Activated gamma-delta T cell treated with anti-CD3 and anti-CD28 coated beads, Interleukin-2, amount 50 U/mL, for 16 hours (primary cell): ENCODE results near the gene SYNE2.
"Not testable (repeated sequence)": the region's sequence is repeated elsewhere in the genome, so short reads cannot be mapped to it uniquely, and the experiment has no call there.

Experiments used
- DNase-seq: peaks from one replicate; pipeline ENCODE4 v3.0.0-alpha.2; 2020; ENCODE audit warnings: low read depth

SYNE2 gene

DNA sequence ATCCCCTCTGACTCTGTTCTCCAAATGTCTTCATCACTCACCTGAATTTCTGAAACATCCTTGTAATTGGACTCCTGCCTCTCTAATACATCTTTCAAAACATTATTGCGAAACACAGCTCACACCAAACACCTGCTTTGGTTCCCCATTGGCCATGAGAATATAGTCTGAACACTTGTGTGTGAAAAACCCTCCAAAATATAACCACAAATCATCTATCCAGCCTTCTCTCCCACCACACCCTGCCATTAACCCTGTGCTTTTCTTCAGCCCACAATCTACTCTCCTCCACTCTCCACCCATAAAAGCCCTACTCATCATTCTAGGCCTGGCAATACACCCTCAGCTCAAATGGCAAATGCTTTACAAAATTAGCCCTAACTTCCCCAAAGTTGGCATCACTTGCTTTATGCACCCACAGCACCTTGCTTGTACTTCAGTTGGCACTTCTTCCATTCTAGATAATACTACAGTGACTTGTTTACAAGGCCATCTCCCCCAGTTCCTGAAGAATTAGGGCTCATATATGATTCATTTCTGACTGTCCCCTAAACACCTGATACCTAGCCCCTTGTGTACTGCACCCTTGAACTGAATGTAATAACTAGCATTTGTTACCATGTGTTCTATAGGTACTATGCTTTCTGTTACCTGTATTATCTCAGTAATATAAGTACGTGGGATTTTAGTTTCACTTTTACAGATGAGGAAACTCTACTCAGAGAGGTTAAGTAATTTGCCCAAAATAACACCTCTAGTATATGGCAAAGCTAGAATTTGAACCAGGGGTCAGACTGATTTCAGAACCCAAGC is 17.3 kb downstream of the SYNE2 start:
- DNase-seq, result not testable (repeated sequence)

DNA sequence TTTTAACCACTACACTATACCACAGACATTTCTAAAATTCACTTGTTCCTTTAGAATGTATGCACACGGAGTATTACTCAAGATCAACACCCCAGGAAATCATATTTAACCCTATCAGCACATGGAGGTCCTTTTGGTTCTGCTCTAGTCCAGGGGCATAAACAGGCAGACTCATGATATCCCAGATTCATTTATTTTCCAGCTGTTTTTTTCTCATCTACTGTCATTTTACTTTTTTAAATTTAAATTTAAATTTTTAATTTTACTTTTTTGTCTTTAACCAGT is 17.9 kb downstream of the SYNE2 start:
- DNase-seq, result not testable (repeated sequence)

DNA sequence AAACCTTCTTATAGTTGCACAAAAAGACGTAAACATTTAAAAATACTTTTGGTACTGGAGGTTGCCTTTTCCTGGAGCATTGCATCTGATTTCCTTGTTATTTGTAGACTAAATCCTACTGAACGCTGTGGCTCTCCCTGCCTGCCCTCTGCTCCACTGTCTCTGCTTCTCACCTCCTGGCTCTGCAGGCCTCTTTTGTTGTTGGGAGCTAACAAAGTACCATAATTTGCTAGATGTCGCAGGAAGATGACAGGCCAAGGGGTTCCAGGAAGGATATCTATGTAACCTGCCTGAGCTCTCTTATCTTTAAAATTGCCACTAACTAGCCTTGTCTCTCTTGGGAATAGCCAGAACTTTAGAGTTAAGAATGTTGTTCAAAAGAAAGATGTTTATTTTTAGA is 21.4 kb downstream of the SYNE2 start:
- DNase-seq, result no peak

DNA sequence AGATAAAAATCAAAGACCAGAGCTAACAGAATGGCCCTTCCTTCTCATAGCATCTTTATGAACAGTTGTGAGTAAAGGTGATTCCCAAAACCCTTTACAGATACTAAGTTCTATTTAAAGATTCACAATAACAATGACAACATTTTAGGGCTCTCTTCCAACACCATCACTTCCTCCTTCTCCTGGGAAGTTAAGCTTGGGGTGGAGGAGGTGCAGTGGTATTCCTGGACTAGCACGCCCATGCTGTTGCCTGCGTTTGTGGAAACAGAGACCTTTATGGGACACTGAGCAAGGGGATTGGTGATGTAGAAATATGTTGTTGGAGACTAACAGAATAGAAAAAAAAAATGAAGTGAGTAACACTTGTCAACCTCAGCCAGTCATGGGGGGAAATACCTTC is 22.5 kb downstream of the SYNE2 start:
- DNase-seq, result no peak

DNA sequence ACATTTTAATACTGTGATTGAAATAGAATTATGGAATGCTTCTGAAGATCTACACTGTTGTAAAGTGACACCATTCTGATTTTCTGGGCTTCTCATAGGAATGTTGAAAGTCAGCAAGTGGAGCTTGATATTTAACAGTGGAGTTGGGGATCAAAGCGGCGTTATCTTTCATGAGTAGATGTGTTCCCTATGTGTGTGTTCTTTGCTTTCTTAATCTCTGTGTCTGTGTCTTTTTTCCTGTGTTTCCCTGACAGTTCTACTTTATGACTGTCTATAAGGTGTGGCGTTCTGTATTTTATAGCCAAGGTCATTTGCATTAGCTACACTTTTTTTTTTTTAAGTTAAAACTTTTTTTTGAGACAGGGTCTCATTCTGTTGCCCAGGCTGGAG is 24.7 kb downstream of the SYNE2 start:
- DNase-seq, result no peak

DNA sequence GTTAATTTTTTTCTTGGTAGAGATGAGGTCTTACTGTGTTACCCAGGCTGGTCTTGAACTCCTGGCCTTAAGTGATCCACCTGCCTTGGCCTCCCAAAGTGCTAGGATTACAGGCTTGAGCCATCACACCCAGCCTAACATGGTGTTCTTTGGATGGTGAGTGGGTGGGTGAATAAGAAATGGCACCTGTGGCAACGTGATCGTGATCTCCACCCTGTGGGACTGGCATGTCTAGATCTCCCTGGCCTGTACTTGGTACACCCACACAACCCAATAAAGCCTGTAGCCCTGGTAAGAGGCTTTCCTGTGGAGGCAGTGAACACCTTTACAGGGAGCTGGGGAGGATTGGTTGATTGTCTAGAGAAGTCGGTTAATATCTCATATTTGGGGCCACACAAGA is 25.2 kb downstream of the SYNE2 start:
- DNase-seq, result no peak

DNA sequence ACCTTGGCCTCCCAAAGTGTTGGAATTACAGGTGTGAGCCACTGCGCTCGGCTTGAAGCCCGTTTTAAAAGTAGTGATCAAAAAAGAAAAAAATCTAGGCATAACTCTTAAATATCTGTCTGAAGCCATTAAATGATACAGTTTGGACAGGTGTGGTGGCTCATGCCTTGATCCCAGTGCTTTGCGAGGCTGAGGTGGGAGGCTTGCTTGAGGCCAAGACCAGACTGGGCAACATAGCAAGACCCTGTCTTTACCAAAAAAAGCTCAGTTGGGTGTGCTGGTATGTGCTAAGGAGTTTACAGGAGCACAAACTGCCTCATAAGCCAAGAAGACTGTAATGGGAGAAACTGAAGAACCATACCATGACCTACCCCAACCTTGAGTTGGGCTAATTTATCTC is 26.0 kb downstream of the SYNE2 start:
- no peak for DNase-seq

DNA sequence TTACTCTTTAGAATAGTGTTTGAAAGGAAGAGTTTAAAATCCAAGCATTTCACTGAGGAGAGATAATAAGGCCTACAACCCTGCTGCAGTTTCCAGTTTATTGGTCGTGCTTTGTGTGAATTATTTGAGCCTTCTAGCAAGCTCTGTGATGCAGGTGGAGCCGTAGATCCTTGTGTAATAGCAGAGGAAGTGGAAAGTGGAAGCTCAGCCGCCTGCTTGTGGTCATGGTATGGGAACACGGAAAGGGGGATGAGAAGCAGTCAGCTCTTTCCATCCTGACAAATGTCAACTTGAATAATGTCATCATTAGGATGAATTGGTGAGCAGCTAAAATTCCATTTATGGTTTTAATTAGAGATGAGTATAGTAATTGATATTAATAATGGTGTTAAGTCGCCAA is 29.1 kb downstream of the SYNE2 start:
- DNase-seq, result no peak

DNA sequence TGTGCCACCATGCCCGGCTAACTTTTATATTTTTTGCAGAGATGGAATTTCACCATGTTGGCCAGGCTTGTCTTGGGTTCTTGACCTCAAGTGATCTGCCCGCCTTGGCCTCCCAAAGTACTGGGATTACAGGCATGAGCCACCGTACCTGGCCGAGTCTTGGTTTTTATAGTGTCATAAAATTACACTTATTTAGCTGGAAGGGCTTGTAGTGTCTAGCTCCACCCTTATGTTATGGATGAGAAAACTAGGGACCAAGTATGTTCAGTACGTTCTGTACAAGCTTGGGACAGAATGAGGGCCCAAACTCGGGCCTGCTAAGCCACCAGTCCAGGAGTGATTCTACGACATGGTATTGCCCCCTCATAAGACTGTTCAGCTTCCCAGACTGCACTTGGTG is 35.1 kb downstream of the SYNE2 start:
- no peak for DNase-seq

DNA sequence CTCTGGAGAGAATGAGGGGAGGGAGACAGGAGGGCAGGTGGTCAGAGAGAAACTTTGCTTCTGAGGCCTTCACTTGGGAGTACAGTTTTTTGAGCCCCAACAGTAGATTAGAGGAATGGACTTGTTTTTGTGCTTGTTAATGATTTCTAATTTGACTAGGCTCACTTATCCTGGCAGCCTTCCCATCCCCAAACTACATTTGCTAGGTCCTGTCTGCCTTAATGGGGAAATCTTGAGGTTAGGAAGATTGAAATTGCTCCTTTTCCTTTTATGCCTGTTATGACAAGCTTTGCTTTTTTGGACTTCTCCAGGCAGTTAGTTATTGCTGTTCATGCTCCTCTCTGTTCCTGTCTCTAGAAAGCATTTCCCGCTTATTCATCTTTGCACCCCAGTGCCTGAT is 37.7 kb downstream of the SYNE2 start:
- no peak for DNase-seq

DNA sequence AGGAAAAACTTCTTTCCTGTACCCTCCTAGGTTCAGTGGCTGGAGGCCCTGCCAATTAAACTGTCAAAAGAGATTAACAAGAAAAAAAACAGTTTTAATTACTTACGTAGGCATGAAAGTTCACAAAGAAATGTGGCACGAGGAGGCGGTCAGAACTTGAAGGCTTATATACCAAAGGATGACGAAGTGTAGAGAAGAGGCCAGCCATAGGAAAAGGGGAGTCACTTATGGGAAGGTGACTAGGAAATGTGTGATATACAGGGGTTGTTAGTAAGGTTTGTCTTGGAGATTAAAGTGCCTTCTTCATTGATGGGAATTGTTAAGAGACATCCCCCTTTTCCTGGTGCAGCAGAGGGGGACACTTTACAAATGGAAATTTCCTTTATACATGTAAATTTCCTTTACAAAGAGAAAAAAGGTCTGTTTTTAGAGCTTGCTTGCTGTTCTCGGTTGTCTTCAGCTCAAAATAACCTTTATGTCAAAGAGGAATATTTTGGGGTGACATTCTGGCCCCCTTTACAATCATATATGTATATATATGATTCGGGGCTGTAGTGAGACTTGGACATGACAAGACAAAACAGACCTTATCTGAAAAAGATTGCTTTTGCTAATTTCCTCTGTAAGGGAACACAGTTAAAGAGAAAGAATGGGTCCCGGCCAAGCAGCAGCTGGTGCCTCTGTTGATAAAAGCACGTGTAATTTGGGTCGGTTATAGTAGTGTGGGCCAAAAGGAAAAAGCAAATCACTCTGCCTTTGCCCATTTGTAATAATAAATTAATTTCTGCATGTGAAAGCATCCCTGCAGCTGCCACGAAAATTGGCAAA is 38.6 kb downstream of the SYNE2 start:
- DNase-seq, result no peak

DNA sequence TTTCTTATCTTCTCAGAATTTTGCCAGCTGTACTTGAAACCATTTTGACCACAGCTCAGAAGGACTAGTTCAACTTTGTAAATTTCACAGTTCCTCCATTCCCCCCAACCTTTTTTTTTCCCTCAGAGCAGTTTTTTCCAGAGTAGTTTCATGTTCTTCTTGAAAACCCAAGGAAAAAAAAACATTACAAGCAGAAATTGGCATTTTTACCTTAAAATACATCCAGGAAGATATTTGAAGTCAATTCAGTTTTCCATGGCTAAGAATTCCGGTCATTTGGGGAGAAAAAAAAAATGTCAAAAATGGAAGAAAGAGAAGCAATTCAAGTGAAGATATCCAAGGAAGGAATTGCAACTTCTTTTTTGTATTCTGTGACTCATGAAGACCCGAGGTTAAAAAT is 39.5 kb downstream of the SYNE2 start:
- no peak for DNase-seq

DNA sequence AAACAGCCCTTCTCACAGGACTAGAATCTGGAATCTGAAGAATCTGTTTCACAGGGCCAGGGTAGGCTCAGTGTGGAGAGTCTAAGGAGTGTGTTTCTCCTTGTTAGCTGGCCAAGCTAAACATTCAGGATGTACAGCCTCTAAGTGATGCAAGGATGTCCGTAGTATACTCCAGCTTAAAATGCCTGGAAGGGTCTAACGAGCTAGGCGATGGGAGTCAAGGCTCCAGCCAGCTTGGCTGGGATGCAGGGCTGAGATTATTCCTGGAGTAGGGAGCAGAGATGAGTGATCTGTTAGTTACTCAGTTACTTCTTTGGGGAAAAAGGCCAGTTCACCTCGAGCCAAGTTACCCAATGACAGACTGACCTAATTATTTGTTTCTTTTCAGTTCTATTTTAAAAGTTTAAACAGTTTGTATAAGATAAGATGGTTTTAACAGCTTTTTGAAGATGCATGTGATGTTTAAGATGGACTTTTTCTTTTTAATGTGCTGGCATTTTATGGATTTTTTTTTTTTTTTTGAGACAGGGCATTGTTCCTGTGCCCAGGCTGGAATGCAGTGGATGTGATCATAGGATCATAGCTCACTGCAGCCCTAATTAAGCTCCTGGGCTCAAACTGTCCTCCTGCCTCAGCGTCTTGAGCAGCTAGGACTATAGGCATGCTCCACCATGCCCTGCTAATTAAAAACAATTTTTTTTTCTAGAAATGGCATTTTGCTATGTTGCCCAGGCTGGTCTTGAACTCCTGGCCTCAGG is 41.1 kb downstream of the SYNE2 start:
- no peak for DNase-seq

DNA sequence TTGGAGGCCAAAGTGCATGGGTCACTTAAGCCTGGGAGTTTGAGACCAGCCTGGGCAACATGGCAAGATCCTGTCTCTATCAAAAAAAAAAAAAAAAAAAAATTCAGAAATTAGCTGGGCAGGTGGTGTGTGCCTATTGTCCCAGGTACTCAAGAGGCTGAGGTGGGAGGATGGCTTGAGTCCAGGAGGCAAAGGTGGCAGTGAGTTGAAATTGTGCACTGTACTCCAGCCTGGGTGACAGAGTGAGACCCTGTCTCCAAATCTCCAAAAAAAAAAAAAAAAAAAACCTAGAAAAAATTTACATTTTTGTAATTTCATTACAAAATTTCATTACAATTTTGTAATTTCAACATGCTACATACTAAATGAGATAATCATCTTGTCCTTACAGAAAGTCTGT is 42.7 kb downstream of the SYNE2 start:
- no peak for DNase-seq

DNA sequence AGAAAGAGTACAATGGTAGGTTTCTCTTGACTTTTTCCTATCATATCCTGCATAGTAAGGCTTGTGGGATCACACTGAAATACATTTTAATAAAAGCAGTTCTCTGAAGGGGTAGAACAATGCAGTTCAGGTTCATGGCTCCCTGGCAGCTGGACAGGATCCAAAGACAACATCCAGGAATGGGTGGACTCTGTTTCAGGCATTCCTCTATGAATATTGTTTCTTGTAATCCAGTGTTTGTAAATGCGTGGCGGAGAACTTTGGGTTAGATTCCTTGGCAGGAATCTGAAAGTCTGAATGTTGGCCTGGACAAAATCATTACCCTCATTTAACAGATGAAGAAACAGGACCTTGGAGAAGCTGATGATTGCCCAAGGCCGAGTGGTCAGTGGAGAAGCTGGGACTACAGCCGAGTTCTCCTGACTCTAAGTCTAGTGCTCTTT is 43.5 kb downstream of the SYNE2 start:
- DNase-seq, result no peak

DNA sequence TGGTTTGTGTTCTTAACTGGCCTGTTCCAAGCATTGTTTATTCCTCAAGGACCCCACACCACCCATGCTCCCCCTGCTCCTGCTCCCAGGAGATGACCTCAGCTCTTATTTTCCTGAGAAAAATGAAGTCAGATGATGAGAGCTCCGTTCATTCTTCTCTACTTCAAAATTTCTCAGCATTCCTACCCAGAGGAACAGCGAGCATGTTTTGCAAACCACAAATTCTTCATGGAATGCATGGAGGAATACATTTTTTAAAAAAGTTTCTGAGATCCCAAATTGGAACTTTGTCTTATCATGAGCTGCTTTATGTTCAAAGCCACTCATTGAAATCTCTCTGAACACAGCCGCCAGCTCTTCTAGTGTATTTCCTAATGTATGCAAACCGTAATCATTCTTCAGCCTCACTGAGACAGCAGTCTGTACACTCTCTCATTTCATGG is 44.9 kb downstream of the SYNE2 start:
- no peak for DNase-seq

DNA sequence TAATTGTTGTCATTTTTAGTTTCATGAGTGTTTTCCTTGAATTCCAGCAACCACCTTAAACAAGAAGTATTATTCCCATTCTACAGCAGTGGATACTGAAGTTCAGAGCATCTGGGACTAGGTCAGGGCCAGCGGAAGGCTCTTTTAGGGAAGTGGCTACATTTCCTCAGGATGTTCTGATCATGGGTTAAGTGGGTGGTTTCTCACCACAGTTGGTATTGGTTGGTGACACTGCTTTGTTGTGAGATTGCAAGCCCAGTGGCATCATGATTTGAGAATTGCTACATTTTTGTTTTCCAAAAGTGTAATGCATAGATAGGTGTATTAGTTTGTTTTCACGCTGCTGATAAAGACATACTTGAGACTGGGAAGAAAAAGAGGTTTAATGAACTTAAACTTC is 47.1 kb downstream of the SYNE2 start:
- no peak for DNase-seq

DNA sequence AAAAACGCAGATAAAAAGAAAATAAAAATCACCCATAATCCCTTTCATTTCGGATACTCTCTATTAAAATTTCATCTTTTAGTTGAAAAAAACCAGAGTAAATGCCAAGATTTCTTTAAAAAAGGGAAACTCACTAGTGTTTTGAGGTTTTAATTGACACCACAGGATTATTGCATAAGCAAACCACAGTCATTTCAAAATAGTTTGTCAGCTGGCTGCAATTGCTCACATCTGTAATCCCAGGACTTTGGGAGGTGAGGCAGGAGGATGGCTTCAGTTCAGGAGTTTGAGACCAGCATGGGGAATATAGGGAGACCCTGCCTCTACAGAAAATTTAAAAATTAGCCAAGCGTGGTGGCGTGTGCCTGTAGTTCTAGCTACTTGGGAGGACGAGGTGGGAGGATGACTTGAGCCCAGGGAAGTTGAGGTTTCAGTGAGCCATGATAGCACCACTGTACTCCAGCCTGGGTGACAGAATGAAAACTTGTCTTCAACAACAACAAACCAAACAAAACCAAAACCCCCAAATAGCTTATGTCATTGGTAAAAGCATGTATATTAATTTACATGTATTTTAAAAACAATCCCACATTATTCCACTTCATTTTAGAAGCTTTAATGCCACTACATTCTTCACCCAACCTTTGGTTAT is 48.8 kb downstream of the SYNE2 start:
- DNase-seq, result no peak

DNA sequence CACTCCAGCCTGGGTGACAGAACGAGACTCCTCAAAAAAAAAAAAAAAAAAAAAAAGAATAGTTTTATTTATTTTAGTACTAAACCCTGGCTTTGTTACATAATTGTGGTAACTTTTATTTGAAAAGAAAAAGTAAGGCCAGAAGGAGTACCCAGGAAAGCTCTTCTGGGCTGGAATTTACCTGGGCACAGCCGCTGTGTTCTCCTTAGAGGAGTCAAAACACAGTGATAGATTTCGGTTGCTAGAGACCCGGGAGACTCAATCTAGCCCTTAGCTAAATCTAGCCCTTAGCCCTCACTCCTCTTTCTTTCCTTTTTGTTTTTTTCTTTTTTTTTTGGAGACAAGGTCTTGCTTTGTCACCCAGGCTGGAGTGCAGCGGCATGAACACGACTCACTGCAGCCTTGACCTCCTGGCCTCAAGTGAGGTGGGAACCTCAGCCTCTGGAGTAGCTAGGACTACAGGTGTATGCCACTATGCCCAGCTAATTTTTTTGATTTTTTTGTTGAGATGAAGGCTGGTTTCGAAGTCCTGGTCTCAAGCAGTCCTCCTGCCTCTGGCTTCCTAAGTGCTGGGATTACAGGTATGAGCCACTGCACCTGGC is 49.7 kb downstream of the SYNE2 start:
- DNase-seq, result no peak

DNA sequence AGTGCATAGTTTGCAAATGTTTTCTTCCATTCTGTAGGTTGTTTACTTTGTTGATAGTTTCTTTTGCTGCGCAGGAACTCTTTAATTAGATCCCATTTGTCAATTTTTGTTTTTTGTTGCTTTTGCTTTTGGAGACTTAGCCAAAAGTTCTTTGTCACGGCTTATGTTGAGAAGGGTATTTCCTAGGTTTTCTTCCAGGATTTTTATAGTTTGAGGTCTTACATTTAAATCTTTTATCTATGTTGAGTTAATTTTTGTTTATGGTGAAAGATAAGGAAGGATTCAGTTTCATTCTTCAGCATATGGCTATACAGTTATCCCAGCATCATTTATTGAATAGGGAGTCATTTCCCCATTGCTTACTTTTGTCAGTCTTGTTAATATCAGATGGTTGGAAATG is 51.9 kb downstream of the SYNE2 start:
- no peak for DNase-seq

DNA sequence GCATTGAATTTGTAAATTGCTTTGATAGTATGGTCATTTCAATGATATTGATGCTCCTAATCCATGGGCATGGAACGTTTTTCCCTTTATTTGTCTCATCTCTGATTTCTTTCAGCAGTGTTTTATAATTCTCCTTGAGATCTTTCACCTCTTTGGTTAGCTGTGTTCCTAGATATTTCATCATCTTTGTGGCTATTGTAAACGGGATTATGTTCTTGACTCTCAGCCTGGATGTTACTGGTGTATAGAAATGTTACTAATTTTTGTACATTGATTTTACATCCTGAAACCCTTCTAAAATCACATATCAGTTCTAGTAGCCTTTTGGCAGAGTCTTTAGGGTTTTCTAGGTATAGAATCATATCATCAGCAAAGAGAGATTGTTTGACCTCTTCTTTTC is 52.6 kb downstream of the SYNE2 start:
- DNase-seq, result no peak

DNA sequence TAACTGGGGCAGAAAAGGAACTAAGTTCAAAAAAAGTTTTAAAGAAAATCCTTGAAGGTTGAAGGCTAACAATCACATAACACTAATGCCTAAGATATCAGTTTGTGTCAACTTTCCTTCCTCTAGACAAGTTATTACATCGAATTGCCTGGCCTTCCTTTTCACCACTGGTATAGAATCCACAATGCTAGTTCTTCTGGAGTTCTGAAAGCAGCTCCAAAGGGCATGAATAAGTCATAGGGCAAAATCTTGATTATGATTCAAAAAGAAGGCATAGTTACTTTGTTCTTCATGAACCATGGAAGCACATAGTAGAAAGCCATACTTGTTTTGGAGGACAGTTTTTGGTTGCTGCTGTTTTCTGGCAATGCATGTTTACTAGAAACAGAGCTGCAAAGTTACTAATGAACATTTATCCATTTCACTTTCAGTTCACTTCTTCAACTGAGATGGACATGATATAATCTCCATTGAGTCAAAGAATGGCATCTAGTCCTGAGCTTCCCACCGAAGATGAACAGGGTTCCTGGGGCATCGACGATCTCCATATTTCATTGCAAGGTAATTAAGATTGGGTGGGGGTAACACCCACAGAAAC is 56.0 kb downstream of the SYNE2 start:
- no peak for DNase-seq
